CD4-positive, alpha-beta T cell treated with Interleukin-1 beta for 1 hour (primary cell): ENCODE results near the gene TXNRD1.
"Not testable (repeated sequence)": the region's sequence is repeated elsewhere in the genome, so short reads cannot be mapped to it uniquely, and the experiment has no call there.

Source experiments
- DNase-seq, 2 donors: peaks; one replicate each; pipeline ENCODE4 v3.0.0-alpha.2; 2020 to 2022

TXNRD1 gene

DNA sequence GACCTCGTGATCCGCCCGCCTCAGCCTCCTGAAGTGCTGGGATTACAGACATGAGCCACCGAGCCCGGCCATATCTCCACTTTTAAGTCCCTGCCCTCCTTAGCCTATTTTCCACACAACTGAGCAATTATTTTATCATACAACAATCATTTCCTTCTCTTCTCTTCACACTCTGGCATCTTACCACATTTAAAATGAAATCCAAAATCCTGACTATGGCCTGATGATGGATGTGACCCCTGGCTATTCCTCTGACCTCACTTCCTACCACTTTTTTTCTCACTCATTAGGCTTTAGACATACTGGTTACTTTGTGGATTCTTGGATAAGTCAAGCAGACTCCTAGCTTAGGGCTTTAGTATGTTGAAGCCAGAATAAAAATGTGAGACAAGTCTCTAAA is 66.1 kb downstream of the TXNRD1 start:
- no peak for DNase-seq

DNA sequence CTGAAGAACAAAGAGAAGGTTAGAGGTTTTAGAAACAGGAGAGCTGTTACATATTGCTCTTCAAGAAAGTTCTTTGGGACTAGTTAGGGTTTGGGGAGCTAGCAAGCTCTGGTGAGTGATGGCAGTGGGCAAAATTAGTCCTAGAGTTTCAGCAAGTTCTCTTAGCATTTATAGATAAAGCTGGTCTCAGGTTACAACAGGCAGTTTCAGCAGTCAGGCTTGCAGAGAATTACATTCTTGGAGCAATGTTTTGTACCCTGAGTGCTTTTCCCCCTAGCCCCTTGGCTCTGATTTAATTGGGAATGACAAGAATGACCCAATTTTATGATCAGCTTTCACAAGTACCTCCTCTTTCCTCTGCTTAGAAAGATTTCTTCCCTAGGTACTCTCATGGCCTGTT is 66.5 kb downstream of the TXNRD1 start:
- DNase-seq = no peak

DNA sequence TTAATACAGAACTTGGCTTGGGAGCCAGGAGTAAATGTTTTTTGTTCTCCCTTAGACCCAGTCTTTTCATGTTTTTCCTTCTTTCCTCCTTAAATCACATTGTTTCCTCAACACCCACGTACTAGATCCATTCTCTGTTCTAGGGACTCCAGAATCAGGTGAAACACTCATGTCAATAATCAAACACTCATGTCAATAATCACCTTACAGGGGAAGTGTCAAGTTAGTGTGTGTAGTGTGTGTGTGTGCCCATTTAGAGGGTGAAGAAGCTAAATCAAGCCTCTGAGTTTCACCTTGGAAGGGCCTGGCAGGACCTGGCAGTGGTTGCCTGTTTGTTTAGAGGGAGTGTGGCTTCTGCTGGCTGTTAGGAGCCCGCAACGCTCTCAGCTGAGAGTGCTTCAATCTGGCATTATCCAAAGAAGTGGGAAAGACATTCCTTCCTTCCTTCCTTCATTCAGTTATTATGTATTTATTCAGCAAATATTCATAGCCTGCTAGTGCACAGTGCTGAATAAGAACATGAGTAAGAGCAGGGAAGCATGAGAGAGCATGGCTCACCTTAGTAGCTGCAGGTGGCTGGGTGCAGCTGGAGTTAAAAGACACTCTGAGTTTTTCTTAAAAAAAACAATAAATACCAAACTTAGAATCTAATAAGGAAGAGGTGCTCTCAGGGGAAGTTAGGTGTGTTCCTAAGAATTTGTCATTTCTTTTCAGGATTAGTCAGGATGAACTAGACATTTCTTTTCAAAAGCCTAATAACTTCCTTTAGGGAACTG is 70.3 kb downstream of the TXNRD1 start:
- no peak for DNase-seq

DNA sequence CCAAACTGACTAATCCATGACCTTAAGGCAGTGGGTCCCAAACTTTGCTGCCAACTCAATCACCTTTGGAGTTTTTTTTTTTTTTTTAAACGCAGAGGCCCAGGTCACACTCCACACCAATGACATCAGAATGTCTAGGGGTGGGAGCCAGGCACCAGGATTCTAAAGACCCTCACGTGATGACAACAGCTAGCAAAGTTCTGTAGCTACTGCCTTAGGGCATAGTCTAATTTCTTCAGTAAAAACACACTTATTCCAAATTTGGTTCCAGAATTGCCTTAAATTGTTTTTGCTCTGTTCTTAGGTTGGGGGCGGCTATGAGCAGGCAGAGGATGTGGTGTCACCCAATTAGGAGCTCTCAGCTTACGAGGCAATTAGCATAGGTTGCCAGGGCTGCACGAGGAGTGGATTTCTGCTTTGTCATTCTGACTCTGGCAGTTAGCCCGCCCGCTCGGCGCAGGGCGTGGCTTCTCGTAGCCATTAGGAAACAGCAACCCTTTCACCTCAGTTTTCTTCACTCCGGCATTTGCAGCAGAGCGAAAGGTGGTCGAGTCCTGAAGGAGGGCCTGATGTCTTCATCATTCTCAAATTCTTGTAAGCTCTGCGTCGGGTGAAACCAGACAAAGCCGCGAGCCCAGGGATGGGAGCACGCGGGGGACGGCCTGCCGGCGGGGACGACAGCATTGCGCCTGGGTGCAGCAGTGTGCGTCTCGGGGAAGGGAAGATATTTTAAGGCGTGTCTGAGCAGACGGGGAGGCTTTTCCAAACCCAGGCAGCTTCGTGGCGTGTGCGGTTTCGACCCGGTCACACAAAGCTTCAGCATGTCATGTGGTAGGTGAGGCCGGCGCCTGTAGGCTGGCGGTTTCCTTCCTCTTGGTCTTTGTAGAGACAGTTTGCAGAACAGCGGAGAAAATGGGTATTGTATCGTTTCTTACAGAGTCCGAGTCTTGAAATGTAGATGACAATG is 71.2 kb downstream of the TXNRD1 start:
- peak; percentile 89 for DNase-seq

DNA sequence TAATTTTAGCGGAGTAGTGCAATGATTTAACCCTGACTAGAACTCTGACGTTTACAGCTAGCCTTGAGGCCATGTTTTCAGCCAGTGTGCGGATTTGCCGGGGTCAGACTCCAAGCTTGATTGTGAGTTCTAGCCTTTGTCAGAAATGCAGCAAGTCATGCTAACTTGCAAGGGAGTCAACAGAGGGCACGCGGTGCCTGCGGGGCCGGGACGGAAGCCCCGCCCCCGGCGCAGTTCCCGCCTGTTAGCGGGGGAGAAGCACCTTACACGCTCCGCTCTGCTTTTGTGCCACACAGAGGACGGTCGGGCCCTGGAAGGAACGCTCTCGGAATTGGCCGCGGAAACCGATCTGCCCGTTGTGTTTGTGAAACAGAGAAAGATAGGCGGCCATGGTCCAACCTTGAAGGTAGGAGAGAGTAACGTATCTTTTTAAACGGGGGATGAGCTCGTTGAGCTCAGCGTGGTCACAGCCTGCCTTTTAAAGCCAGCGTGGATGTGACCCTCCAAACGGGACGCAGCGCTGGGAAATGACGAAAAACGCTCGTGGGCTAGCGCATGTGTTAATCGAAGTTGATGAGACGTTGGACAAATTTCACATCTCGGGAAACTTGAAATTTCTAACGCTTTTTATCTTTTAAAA is 73.2 kb downstream of the TXNRD1 start:
- DNase-seq = peak; percentile 87 to 88

DNA sequence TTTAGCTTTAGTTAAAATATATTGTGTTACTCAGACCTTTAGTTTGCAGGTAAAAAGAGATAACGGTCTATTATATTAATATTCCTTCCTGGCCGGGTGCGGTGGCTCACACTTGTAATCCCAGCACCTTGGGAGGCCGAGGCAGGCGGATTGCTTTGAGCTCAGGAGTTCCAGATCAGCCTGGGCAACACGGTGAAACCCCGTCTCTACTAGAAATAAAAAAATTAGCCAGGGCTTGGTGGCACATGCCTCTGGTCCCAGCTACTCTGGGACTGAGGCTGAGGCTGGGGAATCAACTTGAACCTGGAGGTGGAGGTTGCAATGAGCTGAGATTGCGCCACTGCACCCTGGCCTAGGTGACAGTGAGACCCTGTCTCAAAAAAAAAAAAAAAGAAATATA is 74.7 kb downstream of the TXNRD1 start:
- DNase-seq = no peak

DNA sequence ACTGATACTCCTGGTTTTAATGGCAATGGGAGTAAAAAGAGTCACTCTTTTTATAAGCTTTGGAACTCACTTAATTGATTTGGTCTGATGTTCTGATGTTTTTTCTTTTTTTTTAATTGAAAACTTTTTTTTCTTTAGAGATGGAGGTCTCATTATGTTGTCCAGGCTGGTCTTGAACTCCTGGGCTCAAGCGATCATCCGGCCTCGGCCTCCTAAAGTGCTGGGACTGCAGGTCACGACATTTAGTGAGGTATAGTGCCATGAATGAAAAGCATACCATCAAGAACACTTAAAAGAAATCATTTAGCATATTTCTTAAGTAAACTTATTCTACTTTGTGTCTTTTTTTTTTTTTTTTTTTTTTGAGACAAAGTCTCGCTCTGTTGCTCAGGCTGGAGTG is 75.3 kb downstream of the TXNRD1 start:
- no peak for DNase-seq

DNA sequence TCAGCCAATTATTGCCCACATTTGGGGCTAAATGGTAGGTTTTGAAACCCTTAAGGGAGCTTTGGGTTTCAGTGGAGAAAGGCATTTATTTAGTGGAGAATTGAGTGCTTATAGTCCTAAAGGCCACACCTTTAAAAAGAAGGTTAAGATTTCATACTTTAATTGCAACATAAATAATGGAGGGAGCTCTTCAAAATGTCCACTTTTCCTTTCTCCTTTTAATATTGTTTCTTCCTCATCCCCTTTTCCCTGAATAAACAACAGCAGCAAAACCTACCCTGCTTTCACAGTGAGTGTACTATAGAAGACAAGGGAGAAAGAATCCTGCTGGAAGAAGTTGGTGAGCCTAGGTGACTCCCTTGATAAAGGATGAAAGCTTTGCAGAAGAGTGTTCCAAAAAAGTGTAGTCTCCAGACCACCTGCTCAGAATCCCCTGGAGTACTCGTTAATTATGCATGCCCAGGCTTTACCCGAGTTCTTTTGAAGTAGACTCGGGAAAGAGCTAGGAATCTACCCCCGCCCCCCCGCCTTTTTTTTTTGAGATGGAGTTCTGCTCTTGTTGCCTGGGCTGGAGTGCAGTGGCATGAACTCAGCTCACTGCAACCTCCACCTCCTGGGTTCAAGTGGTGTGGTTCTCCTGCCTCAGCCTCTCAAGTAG is 76.4 kb downstream of the TXNRD1 start:
- DNase-seq = no peak

DNA sequence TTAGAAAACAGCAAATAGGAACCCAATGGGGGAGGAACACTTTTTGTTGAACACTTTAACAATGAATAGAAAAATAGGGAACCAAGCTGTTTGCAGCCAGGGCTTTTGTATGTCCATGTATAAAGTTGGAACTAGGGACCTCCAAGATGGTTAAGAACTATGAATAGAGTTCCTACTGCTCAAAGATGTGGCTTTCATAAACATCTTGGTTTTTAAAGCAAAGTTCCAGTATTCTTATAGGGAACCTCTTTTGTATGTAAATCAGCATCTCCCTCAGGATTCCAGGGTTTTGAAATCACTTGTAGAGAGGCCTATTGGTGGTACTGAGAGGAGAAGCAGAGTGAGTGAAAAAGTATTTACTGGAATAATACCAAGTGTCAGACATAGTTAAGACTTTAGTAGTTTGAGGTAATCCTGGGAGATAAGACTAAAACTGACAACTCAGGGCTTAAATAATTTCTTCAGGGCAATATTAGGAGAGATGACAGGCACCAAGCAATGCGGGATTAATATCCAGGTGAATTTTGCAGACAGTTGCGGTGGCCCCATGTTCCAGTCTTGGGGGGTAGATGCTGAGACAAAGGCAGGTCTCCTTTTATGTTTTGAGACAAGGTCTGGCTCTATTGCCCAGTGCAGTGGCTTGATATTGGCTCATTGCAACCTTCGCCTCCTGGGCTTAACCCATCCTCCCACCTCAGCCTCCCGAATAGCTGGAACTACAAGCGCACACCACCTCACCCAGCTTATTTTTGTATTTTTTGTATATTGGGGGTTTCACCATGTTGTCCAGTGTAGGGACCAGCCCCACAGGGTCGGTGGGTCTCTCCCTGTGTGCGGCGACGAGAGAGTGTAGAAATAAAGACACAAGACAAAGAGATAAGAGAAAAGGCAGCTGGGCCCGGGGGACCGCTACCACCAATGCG is 77.6 kb downstream of the TXNRD1 start:
- DNase-seq = no peak

DNA sequence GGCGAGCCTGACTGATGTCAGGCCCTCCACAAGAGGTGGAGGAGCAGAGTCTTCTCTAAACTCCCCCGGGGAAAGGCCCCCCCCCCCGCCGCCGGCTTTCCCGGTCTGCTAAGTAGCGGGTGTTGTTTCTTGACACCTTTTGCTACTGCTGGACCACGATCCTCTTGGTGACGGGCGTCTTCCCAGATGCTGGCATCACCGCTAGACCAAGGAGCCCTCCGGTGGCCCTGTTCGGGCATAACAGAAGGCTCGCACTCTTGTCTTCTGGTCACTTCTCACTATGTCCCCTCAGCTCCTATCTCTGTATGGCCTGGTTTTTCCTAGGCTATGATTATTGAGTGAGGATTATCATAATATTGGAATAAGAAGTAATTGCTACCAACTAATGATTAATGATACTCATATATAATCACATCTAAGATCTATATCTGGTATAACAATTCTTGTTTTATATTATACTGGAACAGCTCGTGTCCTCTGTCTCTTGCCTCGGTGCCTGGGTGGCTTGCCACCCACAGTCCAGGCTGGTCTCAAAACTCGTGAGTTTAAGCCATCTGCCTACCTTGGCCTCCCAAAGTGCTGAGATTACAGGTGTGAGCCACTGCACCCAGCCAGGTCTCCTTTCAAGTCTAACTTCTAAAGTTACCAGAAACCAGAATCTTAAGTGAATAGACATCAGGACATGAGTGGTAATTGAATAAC is 78.7 kb downstream of the TXNRD1 start:
- not testable (repeated sequence) for DNase-seq

DNA sequence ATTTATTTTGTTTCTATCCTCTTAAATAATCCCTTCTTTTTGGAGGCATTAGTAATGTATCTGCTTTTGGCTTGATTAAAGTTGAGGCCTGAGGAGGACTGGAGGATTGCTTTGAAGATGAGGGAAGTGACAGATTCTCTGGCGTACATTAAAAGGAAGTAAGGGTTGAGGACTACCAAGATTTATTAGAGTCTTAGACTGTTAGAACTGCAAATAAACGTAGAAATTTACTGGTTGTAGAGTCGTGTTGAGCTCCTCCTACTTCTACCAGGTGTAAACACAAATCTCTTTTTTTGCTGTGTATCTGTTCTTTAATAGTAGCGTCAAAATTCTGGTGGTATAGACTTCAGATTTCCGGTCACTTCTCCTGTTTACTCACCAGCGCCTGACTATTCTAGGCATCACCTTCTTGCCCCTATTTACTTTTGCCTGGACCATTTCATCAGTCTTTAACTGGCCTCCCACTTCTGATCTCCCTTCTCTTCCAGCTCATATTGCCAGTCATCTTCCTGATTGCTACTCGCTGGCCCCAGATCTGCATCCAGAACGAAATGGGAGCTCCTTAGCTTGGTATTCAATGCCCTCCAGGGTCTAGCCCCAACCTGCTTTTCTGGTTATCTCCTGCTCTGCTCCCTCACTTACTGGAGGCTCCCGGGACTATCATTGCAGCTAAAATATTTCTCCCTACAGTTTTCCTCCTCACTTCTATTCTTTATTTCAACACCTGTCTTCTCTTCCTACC is 79.5 kb downstream of the TXNRD1 start:
- no peak for DNase-seq

DNA sequence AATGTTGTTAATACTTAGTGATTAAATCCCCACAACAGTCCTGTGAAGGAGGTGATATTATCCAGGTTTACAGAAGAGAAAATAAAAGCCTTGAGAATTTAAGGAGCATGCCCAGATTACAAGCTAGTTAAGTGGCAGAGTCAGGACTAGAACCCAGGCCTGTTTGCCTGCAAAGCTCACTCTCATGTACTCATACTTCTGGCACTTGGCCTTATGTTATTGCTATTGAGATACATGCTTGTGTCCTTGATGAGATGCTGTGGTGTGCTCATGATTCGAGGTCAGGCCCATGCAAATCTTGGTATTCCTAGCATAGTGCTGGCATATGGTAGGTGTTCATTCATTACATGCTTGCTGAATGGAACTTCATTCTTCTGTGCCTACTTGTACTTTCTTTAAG is 80.4 kb downstream of the TXNRD1 start:
- no peak for DNase-seq

DNA sequence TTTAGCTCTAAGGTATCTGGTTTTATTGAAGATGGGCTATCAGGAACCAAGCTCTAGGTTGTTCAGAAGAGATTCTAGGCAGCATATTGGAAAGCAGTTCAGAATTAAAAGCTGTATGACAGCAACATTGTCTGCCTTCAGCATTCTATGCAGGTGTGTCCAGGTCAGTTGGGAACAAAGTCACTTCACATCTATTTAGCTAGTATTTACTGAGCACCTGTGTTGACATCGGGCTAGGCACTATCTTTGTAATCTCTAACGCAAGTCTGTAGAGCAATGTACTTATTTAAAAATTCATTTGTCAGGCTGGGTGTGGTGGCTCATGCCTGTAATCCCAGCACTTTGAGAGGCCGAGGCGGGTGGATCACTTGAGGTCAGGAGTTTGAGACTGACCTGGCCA is 81.1 kb downstream of the TXNRD1 start:
- DNase-seq = no peak

DNA sequence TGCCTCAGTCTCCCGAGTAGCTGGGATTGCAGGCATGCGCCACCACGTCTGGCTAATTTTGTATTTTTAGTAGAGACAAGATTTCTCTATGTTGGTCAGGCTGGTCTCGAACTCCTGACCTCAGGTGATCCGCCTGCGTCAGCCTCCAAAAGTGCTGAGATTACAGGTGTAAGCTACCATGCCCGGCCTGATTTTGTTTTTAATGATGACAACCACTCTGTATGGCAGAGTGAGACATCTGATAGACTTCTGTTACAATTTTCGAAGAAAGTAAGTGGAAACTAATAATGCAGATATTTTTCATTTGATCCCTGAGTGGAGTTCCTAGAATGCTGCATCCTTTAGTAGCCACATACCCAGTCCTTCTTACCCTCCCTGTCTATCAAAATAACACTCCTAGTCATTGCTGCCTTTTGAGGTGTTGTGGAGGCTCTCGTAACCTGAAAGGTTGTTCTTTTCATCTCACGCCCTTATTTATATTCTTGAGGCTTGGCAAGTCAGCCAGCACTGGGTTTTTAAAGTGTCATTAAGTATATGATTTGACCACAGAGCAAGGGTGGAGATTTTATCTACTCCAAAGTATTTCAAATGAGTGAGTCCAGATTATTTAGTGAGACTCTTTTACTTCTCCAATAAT is 82.0 kb downstream of the TXNRD1 start:
- DNase-seq = no peak

DNA sequence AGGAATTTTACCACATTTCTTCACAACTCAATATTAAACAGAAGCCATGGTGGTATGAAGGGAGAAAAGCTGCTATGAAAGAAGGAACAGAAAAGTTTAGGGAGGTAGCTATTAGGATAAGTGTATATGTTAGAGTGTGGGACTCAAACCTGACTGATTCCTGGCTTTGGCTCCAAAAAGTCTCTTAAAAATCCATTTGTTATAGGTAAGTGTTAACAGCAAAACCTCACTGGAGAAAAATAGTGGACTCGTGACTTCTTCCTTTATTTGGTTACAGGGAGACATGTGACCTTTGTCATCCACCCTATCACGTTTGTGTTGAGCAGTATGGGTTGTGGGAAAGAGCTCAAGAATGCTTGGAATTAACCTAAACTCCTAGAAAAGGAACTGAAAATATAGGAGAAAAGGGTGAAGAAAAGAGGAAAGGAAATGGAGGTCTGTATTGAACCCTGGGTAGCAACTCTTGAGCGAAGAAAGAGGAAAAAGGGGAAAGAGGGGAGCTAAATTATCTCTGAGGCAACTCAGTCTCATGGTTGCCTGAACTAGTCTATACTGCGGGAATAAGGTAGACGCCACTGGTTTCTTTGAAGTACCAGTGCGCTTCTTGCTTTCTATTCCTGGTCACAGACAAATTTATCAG is 84.4 kb downstream of the TXNRD1 start:
- DNase-seq = no peak

DNA sequence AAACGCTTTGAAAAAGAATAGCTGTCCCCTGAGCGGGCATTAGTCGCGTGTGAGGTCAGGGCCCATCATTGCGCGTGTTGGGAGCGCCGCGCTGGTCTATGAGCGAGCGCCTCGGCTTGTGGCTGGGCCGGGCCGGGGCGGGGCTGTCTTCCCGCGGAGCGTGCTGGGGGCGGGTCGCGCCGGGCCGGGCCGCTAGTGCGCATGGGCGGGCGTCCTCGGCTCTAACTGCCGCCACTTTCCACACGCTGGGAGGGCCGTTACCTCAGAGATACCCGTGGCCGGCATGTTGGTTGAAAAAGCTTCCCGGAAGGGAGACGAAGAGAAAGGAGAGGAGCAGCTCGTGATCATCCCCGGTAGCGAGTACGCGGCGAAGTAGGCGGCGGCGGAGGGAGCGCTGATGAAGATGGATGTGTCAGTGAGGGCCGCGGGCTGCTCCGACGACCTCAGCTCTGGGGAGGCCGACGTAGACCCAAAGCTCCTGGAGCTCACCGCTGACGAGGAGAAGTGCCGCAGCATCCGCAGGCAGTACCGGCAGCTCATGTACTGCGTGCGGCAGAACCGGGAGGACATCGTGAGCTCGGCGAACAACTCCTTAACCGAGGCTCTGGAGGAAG is 88.1 kb downstream of the TXNRD1 start, which contains the start of gene EID3:
Gene EID3, plus strand, starts transcription at position 202 of the 614 bp plus-strand sequence. Its CDS starts 196 bp downstream, at position 398.
- DNase-seq = peak; percentile 92 to 93

DNA sequence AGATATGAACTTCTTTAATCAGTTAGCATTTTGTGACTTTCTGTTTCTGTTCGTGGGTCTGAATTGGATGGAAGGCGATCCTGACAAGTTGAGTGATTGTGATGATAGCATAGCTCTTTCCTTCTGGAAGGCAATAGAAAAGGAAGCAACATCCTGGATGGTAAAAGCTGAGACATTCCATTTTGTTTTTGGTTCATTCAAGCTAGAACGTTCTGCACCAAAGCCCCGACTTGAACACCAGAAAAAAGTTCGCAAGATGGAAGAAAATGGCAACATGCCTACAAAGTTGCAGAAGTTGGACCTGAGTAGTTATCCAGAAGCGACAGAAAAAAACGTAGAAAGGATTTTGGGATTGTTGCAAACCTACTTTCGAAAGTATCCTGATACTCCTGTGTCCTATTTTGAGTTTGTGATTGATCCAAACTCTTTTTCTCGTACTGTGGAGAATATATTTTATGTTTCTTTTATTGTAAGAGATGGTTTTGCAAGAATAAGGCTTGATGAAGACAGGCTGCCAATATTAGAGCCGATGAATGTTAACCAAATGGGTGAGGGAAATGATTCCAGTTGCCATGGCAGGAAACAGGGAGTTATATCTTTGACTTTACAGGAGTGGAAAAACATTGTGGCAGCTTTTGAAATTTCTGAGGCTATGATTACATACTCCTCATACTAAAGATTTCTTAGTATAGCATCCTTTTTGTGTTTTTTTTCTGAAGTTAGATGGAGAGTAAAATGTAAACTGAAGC is 88.9 kb downstream of the TXNRD1 start:
- no peak for DNase-seq

DNA sequence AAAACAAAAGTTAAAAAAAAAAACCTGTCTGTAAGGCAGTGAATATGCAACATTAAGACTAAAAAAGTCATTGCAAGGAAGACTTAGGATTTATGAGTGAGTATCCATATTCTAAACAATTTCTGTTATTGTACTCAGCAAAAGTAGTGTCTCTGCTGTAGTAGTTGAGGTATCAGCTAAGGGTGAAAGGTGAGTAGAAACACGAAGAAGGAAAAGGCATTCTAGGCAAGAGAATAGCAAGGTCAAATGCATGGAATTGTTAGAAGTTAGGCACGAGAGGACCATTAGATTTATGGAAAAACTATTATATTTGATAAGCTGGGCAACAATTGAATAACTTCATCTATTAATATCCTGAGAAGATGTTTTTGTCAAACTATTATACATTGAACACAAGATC is 89.8 kb downstream of the TXNRD1 start:
- no peak for DNase-seq
